Measurements from ENCODE around the gene NEURL3. TPM values are rescaled to one million over a fixed set of nuclear protein-coding genes. Genes with fewer than 3 reads are reported as not detected.

The NEURL3 gene
- polyA plus RNA-seq, 4 donors = 0.15 to 9.0 (median 4.0) TPM

DNA sequence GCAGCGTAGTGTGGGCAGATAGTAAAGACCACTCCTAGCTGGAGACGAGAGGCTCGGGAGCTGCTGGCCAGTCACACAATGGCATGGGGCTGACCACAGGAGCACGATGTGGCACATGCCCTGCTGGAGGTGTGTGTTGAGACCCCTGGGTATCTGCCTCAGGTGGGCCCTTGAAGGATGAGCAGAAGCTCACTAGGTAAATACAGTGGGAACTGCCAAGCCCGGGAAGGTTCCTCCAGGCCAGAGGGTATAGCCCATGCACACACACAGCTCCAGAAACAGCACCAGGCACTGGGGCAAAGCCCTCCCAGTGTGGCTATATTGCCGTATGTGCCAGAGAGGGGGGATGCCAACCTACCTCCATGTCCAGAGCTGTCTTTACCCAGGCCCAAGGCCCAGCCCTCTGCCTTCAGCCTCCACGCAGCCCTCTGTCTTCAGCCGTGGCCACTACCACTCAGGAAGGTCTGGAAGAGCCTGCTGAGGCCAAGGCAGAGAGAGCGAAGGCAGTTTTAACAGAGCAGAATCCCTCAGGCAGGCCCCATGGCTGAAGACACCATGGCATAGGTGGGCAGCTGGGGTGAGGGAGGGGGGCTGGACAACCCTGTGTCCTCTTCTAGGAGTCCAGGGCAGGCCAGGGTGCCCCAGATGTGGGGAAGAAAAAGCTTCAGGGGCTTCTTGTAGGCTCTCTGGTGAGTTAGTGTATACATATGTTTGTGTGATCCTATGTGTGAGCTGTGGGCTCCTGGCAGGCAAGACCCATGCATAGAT, 24.4 kb upstream of the NEURL3 start:
- no peak for DNase-seq (ENCODE audit: low read depth in 4 of 4, low spot score in 3 of 4)

DNA sequence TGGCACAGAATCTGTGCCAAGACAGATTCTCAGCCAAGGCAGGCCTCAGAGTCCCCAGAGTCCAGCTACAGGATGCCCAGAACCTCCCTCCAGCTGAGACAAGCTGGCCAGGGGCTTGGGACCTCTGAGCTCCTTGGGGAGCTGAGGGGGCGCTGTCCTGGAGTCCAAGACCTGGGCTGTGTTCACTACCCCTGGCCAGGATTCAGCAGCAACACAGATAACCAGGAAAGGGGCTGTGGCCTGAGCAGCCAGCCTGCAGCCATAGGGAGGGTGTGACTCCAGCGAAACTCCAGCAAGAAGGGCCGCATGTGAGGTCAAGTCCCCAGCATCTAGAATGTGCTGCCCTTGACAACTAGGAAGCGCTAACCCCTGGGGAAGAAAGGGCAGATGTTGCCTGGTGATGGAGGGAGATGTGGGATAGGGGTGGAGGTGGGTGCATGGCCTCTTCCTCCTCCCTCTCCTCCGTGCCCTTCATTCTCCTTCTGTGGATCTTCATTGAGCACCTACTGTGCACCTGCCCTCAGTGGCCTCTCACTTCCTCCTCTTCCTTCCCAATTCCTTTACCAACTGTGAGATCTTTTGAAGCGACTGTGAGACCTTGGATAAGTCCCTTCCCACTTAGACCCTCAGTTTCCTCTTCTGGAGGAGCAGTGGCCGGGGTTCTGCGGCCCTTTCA, 23.7 kb upstream of the NEURL3 start:
- no peak for DNase-seq (ENCODE audit: low read depth in 4 of 4, low spot score in 3 of 4)

DNA sequence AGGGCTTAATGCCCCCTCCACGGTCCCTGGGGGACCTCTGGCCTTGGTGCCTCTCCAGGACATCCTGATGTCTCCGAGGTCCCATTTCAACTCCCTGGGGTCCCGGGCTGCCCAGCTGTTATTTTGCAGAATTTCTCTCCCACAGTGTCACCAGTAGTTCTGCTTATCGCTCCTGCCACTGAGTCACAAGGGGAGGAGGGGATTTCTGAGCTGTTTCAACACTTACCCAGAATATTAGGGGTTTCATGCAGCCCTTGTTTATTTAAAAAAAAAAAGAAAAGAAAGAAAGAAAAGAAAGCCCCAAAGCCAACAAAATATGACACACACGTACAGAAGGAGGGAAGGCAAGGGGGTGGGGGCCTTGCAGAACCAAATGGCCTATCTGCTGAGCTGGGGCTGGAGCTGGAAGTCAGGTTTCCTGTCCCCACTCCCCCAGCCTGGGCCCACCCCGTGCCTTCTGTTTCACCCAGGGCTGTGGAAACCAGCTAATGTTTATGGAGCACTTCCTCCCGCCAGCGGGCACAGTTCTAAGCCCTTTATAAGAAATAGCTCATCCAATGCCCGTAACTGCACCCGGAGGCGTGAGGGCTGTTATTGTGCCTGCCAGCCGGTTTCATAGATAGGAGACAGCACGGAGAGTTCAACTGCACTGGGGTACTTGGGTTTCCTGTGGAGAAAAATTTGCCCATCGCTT, 23.0 kb upstream of the NEURL3 start:
- DNase-seq (ENCODE audit: low read depth in 4 of 4, low spot score in 3 of 4) = no peak

DNA sequence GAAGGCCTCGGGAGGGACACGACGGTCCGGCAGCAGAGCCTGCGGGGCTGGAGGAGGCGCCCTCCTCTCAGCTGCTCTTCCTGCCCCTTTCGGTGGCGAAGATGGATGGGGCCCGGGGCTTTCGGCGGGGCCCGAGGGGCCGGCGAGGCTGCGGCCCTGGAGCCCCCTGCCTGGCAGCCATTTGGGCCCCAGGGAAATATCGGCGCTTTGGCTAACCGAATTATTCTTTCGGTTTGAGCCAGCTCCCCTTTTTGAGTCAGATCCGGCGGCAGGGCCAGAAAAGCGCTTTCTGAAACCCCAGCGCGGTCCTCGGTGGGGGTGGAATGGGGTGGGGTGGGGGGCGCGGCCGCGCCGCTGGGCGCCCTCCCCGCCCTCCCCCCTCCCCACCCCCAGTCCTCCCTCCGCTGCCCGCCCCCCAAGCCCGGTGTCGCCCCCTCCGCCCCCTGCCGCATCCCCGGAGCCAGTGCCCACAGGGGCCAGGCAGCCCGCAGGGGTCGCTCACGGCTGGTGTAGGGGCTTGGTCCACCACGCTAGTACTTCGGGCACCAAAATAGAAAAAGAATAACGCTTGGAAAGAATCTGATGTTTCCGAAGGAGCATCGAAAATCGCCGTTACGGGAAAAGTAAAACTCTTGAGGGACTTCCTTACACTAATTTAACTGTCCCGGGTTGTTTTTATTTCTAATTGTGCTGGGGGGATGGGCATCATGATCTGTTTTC, 22.3 kb upstream of the NEURL3 start:
- no peak for DNase-seq (ENCODE audit: low read depth in 4 of 4, low spot score in 3 of 4)

DNA sequence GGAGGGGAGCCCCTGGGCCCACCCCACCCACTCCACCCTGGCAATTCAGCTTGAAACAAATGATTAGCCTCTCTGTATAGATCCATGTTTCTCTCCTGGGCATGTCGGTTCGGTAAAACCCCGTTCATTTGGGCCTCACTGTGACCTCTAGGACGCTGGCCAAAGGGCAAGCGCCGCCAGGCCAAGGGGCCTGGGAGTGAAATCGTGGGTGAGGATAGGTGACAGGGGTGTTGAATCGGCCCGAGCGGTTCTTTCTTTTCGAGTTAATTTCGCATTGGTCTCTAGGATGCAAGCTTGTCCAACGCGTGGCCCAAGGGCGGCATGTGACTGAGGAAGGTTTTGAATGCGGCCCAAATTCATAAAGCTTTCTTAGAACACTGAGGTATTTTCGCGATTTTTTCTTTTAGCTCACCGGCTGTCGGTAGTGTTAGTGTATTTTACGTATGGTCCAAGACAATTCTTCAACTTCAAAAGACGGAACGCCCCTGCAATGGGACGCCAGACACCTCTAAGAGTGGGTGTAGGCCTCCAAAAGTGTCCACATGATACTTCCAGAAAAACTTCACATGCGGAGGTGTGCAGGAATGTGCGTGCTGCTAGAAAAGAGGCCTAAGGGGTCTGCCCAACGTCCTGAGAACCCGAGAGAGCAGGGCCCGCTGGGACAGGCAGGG, 21.6 kb upstream of the NEURL3 start:
- no peak for DNase-seq (ENCODE audit: low read depth in 4 of 4, low spot score in 3 of 4)

- DNase-seq (ENCODE audit: low read depth in 4 of 4, low spot score in 3 of 4) = no peak
Measured at GRCh38 chr2:96526101-96526591, 21.0 kb upstream of the NEURL3 start.

DNA sequence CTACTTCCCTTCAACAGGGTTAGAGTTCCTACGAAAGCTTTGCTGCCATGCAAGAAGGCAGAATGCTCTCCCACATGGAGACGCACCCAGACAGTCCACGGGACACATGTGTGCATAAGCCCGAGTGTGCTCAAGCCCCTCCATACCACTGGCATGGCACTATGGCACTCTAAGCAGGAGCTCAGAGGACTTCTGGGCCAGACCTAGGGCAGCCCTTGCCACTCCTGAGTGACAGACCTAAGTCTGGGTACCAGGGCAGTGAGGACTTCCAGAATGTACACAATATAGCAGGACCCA, 20.0 kb upstream of the NEURL3 start:
- no peak for DNase-seq (ENCODE audit: low read depth in 4 of 4, low spot score in 3 of 4)

GRCh38 chr2:96524482-96525210, 19.5 kb upstream of the NEURL3 start:
- DNase-seq (ENCODE audit: low read depth in 4 of 4, low spot score in 3 of 4) = no peak

GRCh38 chr2:96523659-96524481, 18.7 kb upstream of the NEURL3 start:
- DNase-seq (ENCODE audit: low read depth in 4 of 4, low spot score in 3 of 4) = no peak

GRCh38 chr2:96522304-96523203, 17.4 kb upstream of the NEURL3 start:
- no peak for DNase-seq (ENCODE audit: low read depth in 4 of 4, low spot score in 3 of 4)

DNA sequence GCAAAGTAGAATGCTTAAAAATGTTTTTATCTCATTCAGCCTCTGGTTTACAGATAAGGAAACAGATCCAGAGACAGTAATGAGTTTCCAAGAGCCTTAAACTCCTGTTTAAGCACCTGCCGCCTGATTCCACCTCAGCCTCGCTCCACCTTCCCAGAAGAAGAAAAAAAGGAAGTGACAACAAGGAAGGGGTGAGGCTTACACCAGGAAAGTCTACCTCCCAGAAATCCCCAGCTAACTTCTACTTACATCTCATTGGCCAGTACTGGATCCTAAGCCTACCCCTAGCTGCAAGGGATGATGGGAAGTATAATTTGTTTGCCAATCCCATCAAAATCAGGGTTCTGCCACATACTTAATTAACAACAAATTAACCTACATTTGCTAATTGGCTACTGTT, 16.1 kb upstream of the NEURL3 start:
- DNase-seq (ENCODE audit: low read depth in 4 of 4, low spot score in 3 of 4) = no peak

DNA sequence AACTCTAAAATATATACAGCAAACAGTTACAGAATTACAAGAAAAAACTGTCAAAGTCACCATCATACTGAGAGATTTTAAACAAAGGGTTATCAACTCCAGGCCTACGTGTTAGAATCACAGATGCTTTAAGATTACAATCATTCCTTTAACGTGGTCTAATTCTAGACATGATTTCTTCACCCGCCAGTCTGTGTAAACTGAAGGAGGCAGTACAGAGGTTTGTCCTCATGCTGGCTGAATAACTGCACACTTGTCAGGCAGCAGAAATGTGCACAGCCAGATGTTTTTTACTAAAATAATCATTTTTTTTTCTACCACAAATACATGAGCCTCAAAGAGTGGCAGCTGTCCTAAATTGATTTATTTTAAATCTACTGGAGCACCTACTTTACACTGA, 15.5 kb upstream of the NEURL3 start:
- DNase-seq (ENCODE audit: low read depth in 4 of 4, low spot score in 3 of 4) = no peak

GRCh38 chr2:96520231-96520630, 15.1 kb upstream of the NEURL3 start:
- DNase-seq (ENCODE audit: low read depth in 4 of 4, low spot score in 3 of 4) = no peak

- no peak for DNase-seq (ENCODE audit: low read depth in 4 of 4, low spot score in 3 of 4)
Measured at GRCh38 chr2:96517079-96517478, 11.9 kb upstream of the NEURL3 start.

GRCh38 chr2:96514521-96514920, 9.4 kb upstream of the NEURL3 start:
- no peak for DNase-seq (ENCODE audit: low read depth in 4 of 4, low spot score in 3 of 4)

DNA sequence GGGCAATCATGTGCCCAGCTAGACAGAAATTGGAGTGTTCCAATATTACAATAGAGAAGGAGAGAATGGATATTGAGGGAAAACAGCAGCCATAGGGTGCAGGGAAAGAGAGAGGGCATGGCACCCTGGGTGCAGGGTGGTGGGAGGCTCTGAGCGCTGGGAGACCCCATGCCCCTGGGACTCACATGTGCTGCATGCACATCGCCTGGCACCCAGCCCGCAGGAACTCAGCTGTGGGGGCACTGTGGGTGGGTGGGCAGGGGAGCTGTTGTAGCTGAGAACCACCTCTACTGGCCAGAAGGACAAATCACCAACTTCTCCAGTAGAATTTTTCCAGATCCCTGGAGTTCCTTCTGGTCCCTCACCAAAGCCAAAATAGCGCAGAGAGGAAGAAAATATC, 7.2 kb upstream of the NEURL3 start:
- no peak for DNase-seq (ENCODE audit: low read depth in 4 of 4, low spot score in 3 of 4)

DNA sequence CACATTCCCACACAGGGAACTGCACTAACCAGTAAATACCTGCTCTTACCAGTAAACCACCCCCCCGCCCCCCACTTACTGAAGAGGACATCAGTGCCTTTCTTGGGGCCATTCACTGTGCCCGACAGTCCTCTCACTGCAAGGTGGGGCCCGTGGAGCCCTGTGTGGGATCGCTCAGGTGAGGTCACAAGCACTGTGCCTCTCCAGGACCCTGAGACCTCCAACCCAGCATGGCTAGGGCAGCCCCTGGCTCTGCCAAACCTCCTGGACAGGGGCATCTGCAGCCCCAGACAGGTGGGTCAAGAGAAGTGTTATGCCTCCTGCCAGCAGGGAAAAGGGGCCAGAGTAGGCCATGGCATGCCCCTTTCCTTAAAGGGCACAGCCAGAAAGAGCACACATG, 6.7 kb upstream of the NEURL3 start:
- DNase-seq (ENCODE audit: low read depth in 4 of 4, low spot score in 3 of 4) = no peak

DNA sequence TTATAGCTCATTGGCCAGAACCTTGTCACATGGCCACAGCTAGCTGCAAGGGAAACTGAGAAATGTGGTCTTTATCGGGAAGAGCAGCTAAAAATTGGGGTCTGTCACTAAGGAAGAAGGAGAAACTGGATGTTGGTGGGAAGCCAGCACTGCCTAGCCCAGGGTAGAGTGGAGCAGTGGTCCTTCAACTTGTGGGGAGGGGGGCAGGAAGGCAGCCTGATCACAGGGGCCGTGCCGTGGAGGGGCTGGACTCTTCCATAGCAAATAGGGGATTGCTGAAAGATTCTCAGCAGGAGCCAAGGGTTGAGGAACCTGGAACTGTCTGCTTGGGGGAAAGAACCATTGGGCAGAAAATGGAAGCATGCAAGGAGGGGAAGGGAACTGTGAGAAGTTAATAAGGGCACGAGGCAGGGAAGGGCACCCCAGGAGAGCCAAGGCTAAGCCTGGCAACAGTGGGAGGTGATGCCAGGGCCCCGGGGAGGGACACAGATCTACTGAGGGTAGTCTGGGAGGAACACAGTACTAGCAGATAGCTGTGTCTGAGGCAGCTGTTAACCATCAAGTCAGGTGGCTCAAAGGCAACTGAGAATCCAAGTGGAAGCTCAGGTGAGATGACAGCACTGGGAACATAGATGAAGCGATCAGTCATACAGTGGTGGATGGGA, 5.9 kb upstream of the NEURL3 start:
- no peak for DNase-seq (ENCODE audit: low read depth in 4 of 4, low spot score in 3 of 4)

All from left renal pelvis (tissue), 4 donors.